ENCODE data around the gene FCHSD2. TPM values are rescaled to one million over a fixed set of nuclear protein-coding genes. Genes with fewer than 3 reads are reported as not detected.

FCHSD2 gene
- polyA plus RNA-seq, 2 of the 4 experiments (the other 2 are of a cell fraction) = 10.5 to 19.0 TPM

GRCh38 chr11:72815110-72815618 lies 327.0 kb downstream of the FCHSD2 start:
- ATAC-seq = no peak
- POLR2A ChIA-PET = no interaction called here
- no peak for DNase-seq (ENCODE audit: low read depth in 1 of 2, low spot score in 1 of 2)
- FAIRE-seq = no peak
- H3K9me3 ChIP-seq = no peaks in the 10 kb centered on the region
- H3K4me3 ChIP-seq = peak overlapping the region; percentile 58
- H3K27ac ChIP-seq = peak overlapping the region; percentile 78 to 95
- TF ChIP-seq NR3C1 (IDR thresholded peaks at IDR 0.05) = no peak
- no peak for TF ChIP-seq TFCP2L1 (CRISPR knock-in tag; IDR thresholded peaks at IDR 0.05)
- no peak for TF ChIP-seq ESRRA (IDR thresholded peaks at IDR 0.05; ENCODE audit: borderline replicate concordance, low read length)
- no peak for TF ChIP-seq RARB (CRISPR knock-in tag; IDR thresholded peaks at IDR 0.05)
- TF ChIP-seq CTCF (IDR thresholded peaks at IDR 0.05) = no peak
- TF ChIP-seq BHLHE40 (IDR thresholded peaks at IDR 0.05; ENCODE audit: low read depth, low read length) = no peak
- 46% methylated on average over 8 of the region's 13 CpGs for WGBS (ENCODE audit: missing lambda C conversion rate)
- CTCF ChIA-PET = interaction anchor here (0.6 to 6.1 kb wide), 7 partner anchors 14 to 520 kb away, joined by 3 to 28 read pairs (median 9); partner anchors contain the start of gene STARD10
- H3K4me1 ChIP-seq = peaks cover 22% of the 10 kb centered on the region
- H3K4me2 ChIP-seq = peak overlapping the region; percentile 93

GRCh38 chr11:72814286-72815109 lies 327.6 kb downstream of the FCHSD2 start, which contains the start of gene ATG16L2:
ATG16L2 (plus strand) TSS chr11:72814411; CDS start chr11:72814446, 35 bp downstream.
- Histone ChIP-seq H3K9me3 (no peaks in the 10 kb centered on the region), H3K27ac (peak within 1 kb of the TSS; percentile 78 to 95), H3K4me2 (peak within 1 kb of the TSS; percentile 93), H3K4me3 (peak within 1 kb of the TSS; percentile 58), H3K4me1 (peaks cover 22% of the 10 kb centered on the region)
- ChIA-PET POLR2A (no interaction called here), CTCF (interaction anchor here (0.6 to 6.6 kb wide), 13 partner anchors 8 to 521 kb away, joined by 3 to 31 read pairs (median 5); partner anchors contain the start of gene STARD10)
- no peak for FAIRE-seq
- peak; percentile 90 to 93 for DNase-seq (ENCODE audit: low read depth in 1 of 2, low spot score in 1 of 2)
- WGBS (ENCODE audit: missing lambda C conversion rate) = 2% methylated on average over 32 of the region's 75 CpGs
- TF ChIP-seq CTCF (IDR thresholded peaks at IDR 0.05) (peak; percentile 12; the same call in 1 of the 3 replicates), EP300 (IDR thresholded peaks at IDR 0.05) (peak in 1 of 2 experiments; percentile 25; a peak in 1 of 5 replicates), RNF2 (IDR thresholded peaks at IDR 0.05; ENCODE audit: borderline replicate concordance, low read depth) (no peak), RFX5 (IDR thresholded peaks at IDR 0.05) (no peak), PHF8 (IDR thresholded peaks at IDR 0.05; ENCODE audit: borderline replicate concordance, low read depth) (peak; percentile 93), MYC (IDR thresholded peaks at IDR 0.05; ENCODE audit: borderline replicate concordance, low read length) (peak; percentile 53), RCOR1 (IDR thresholded peaks at IDR 0.05; ENCODE audit: low read depth, low read length) (no peak), PBX3 (IDR thresholded peaks at IDR 0.05) (no peak), BCL3 (IDR thresholded peaks at IDR 0.05) (no peak; the same call in 2 of the 3 replicates), JUN (IDR thresholded peaks at IDR 0.05) (peak; percentile 60 to 85; a peak in 3 of 5 replicates), NR3C1 (IDR thresholded peaks at IDR 0.05) (no peak), HOXB13 (CRISPR knock-in tag; IDR thresholded peaks at IDR 0.05; ENCODE audit: low read depth) (no peak), KDM5A (IDR thresholded peaks at IDR 0.05) (no peak), POLR2A (IDR thresholded peaks at IDR 0.05; ENCODE audit: low read length) (peak; percentile 93), CHD2 (IDR thresholded peaks at IDR 0.05; ENCODE audit: low read length, partially characterized antibody) (peak; percentile 38), REST (IDR thresholded peaks at IDR 0.05) (no peak), MAZ (IDR thresholded peaks at IDR 0.05; ENCODE audit: borderline replicate concordance, low read depth, low read length) (0 out of 2 replicates have a peak, but pooled peaks have one; percentile 14), RAD21 (conservative IDR thresholded peaks at IDR 0.05 in 1 of 2, IDR thresholded peaks at IDR 0.05 in 1 of 2) (peak in 1 of 2 experiments; percentile 33; a peak in 3 of 5 replicates)
- ATAC-seq = peak; percentile 72 to 85
